ENCODE measurements around the gene VCP. TPM values are rescaled to one million over a fixed set of nuclear protein-coding genes. Genes with fewer than 3 reads are reported as not detected.
A peak's percentile ranks its signal among the peaks of the same experiment; 100 is the strongest.

VCP gene
- total and polyA plus RNA-seq, 2 experiments from 2014 or later = 226 to 338 TPM

DNA sequence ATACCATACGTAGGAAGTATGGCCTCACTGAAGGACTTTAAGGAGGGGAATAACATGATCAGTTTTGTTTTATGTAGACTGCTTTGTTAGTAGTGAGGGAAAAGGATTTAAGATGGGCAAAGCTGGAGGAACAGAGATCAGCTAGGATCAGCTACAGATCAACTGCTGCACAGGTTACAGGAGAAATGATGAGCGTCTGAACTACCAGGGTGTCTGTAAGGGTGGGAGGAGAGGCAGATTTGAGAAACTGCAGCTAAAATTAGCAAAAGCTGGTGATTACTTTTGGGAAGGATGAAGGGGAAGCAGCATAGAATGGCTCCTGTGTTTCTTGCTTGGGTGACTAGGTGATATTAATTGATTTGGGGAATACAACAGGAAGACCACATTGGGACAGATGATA is 39.3 kb downstream of the VCP start:
- Histone ChIP-seq H3K4me3 (no peak overlapping the region), H3K36me3 (peaks cover 4% of the 10 kb centered on the region), H3K9me3 (ENCODE audit: low read depth) (no peaks in the 10 kb centered on the region), H3K4me1 (ENCODE audit: low read depth) (no peaks in the 10 kb centered on the region), H3K27me3 (no peaks in the 10 kb centered on the region), H3K27ac (no peak overlapping the region)
- no peak for DNase-seq (ENCODE audit: low read depth in 1 of 2, low spot score in 1 of 2)
- TF ChIP-seq, protein P1, sequence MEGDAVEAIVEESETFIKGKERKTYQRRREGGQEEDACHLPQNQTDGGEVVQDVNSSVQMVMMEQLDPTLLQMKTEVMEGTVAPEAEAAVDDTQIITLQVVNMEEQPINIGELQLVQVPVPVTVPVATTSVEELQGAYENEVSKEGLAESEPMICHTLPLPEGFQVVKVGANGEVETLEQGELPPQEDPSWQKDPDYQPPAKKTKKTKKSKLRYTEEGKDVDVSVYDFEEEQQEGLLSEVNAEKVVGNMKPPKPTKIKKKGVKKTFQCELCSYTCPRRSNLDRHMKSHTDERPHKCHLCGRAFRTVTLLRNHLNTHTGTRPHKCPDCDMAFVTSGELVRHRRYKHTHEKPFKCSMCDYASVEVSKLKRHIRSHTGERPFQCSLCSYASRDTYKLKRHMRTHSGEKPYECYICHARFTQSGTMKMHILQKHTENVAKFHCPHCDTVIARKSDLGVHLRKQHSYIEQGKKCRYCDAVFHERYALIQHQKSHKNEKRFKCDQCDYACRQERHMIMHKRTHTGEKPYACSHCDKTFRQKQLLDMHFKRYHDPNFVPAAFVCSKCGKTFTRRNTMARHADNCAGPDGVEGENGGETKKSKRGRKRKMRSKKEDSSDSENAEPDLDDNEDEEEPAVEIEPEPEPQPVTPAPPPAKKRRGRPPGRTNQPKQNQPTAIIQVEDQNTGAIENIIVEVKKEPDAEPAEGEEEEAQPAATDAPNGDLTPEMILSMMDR (IDR thresholded peaks at IDR 0.05; ENCODE audit: low read depth, low read length) = no peak

DNA sequence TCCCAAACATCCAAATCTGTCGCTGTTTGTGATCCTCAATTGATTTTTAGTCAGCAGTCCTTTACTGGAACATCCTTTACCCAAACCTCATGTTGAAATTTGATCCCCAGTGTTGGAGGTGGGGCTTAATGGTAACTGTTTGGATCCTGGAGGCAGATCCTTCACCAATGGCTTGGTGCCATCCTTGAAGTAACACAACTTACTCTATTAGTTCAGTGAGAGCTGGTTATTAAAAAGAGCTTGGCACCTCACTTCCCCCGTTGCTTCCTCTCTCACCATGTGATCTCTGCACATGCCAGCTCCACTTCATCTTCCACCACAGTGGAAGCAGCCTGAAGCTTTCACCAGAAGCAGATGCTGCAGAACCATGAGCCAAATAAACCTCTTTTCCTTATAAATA is 42.6 kb downstream of the VCP start:
- Histone ChIP-seq H3K4me3 (no peak overlapping the region), H3K4me1 (ENCODE audit: low read depth) (peaks cover 15% of the 10 kb centered on the region), H3K9me3 (ENCODE audit: low read depth) (no peaks in the 10 kb centered on the region), H3K27me3 (no peaks in the 10 kb centered on the region), H3K36me3 (peaks cover 4% of the 10 kb centered on the region), H3K27ac (no peak overlapping the region)
- peak in 1 of 2 donors; percentile 26 for DNase-seq (ENCODE audit: low read depth in 1 of 2, low spot score in 1 of 2)
- TF ChIP-seq, protein P1 (IDR thresholded peaks at IDR 0.05; ENCODE audit: low read depth, low read length) = no peak

DNA sequence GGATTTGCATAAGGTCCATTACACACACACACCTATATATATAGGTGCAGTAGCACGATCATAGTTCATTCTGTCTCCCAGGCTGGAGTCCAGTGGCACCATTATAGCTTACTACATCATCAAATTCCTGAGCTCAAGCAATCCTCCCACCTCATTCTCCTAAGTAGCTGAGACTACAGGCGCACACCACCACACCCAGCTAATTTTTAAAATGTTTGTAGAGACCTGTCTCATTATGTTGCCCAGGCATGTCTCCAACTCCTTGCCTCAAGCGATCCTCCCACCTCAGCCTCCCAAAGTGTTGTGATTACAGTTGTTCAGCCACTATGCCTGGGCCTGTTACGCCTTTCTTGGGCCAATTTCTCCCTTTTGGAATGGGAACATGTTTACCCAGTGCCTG is 43.2 kb downstream of the VCP start:
- H3K4me3 ChIP-seq = no peak overlapping the region

DNA sequence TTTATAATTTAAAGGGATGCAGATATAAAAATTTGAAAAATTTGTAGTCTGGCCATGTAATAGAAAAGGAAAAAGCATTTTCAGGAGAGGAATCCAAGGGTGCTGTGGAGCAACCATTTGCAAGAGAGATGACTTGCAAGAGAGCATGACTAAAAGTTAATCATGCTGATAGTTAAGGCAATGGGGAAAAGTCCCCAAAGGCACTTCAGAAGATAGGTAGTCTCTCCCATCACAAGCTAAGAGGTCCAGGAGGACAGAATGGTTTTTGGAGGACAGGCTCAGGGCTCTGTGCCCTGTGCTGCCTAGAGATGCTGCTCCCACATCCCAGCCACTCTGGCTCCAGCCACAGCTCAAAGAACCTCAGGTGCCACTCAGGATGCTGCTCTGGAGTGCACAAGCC is 44.1 kb downstream of the VCP start:
- H3K4me1 ChIP-seq (ENCODE audit: low read depth) = peaks cover 15% of the 10 kb centered on the region
- H3K36me3 ChIP-seq = peaks cover 4% of the 10 kb centered on the region
- TF ChIP-seq, protein P1 (IDR thresholded peaks at IDR 0.05; ENCODE audit: low read depth, low read length) = no peak
- H3K27me3 ChIP-seq = no peaks in the 10 kb centered on the region
- no peak overlapping the region for H3K27ac ChIP-seq
- DNase-seq (ENCODE audit: low read depth in 1 of 2, low spot score in 1 of 2) = no peak
- H3K9me3 ChIP-seq (ENCODE audit: low read depth) = no peaks in the 10 kb centered on the region
- H3K4me3 ChIP-seq = no peak overlapping the region

More for the DNA sequence above, 43.2 kb downstream of the VCP start:
- H3K27ac ChIP-seq = no peak overlapping the region
- no peaks in the 10 kb centered on the region for H3K9me3 ChIP-seq (ENCODE audit: low read depth)
- TF ChIP-seq, protein P1 (IDR thresholded peaks at IDR 0.05; ENCODE audit: low read depth, low read length) = no peak
- H3K36me3 ChIP-seq = peaks cover 4% of the 10 kb centered on the region
- no peaks in the 10 kb centered on the region for H3K27me3 ChIP-seq
- no peak for DNase-seq (ENCODE audit: low read depth in 1 of 2, low spot score in 1 of 2)
- peaks cover 15% of the 10 kb centered on the region for H3K4me1 ChIP-seq (ENCODE audit: low read depth)

DNA sequence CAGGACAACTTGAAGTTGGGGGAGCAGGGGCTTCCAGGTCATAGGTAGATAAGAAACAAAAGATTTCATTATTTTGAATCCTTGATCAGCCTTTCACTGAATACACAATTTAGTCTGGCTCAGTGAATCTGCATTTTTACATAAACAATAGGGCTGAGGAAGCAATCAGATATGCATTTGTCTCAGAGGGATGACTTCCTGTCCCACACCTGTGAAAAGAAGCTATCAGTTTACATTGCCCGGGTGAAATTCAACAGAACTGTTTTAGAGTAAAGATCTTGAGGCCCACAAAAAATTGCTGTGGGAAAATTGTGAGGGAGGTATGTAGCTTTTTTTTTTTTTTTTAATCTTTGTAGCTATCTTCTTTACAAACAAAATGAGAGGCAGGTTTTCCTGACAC is 44.6 kb downstream of the VCP start:
- Histone ChIP-seq H3K27ac (no peak overlapping the region), H3K4me1 (ENCODE audit: low read depth) (peaks cover 15% of the 10 kb centered on the region), H3K4me3 (no peak overlapping the region), H3K27me3 (no peaks in the 10 kb centered on the region), H3K36me3 (peaks cover 4% of the 10 kb centered on the region), H3K9me3 (ENCODE audit: low read depth) (no peaks in the 10 kb centered on the region)
- TF ChIP-seq, protein P1 (IDR thresholded peaks at IDR 0.05; ENCODE audit: low read depth, low read length) = no peak
- no peak for DNase-seq (ENCODE audit: low read depth in 1 of 2, low spot score in 1 of 2)

DNA sequence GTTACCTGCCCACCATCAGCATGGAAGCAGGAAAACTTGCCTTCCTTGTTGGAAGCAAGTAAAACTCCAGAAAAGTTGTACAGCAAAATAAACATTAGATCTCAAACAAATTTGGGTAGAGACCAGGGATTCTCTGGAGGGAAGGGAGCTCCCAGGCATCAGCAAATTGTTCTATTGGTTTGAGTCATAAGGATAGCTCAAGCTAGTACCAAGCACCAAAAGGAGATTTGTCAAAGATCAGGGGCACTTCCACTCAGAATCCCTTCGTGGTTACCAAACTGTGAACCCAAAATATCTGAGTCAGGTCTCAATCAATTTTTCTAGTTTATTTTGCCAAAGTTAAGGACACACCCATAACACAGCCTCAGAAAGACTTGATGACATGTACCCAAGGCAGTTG is 45.1 kb downstream of the VCP start:
- no peaks in the 10 kb centered on the region for H3K9me3 ChIP-seq (ENCODE audit: low read depth)
- H3K27ac ChIP-seq = peak overlapping the region; percentile 18
- no peaks in the 10 kb centered on the region for H3K27me3 ChIP-seq
- no peak overlapping the region for H3K4me3 ChIP-seq
- DNase-seq (ENCODE audit: low read depth in 1 of 2, low spot score in 1 of 2) = no peak
- H3K4me1 ChIP-seq (ENCODE audit: low read depth) = peaks cover 15% of the 10 kb centered on the region
- TF ChIP-seq, protein P1 (IDR thresholded peaks at IDR 0.05; ENCODE audit: low read depth, low read length) = no peak
- peaks cover 2% of the 10 kb centered on the region for H3K36me3 ChIP-seq

All from cardiac muscle cell (in vitro differentiated cells and primary cell).